KMS-11 (cell line): ENCODE data around the gene GNAZ.

Source experiments
- H2AFZ ChIP-seq: fragments of 200-600 bp; sonication (generic); 2 replicates; pipeline ENCODE4 v1.6.1; 2016; ENCODE audit warnings: antibody characterized with exemption, mixed run types, low read depth
- H3K27ac ChIP-seq: fragments of 200-600 bp; sonication (generic); 2 replicates; pipeline ENCODE4 v1.6.1; 2016; ENCODE audit warnings: mild to moderate bottlenecking, mixed run types
- H3K27me3 ChIP-seq: fragments of 200-600 bp; sonication (generic); 2 replicates; pipeline ENCODE4 v1.6.1; 2017; ENCODE audit warnings: mild to moderate bottlenecking, low read depth, mixed run types, moderate library complexity; ENCODE audit not compliant: insufficient read depth
- H3K36me3 ChIP-seq: fragments of 200-600 bp; sonication (generic); 2 replicates; pipeline ENCODE4 v1.6.1; 2017; ENCODE audit warnings: mild to moderate bottlenecking, mixed run types; ENCODE audit not compliant: insufficient read depth
- H3K4me1 ChIP-seq: fragments of 200-600 bp; sonication (generic); 2 replicates; pipeline ENCODE4 v1.6.1; 2016; ENCODE audit warnings: mild to moderate bottlenecking, low read depth, mixed run types; ENCODE audit not compliant: poor library complexity, severe bottlenecking
- H3K4me2 ChIP-seq: fragments of 200-600 bp; sonication (generic); 2 replicates; pipeline ENCODE4 v1.7.0; 2016; ENCODE audit warnings: mild to moderate bottlenecking, mixed run types
- H3K4me3 ChIP-seq: fragments of 200-600 bp; sonication (generic); IDR thresholded peaks from 2 replicates; pipeline ENCODE4 v1.6.1; 2017; ENCODE audit warnings: low read depth, low read length, mixed read lengths; ENCODE audit not compliant: insufficient read depth
- H3K79me2 ChIP-seq: fragments of 200-600 bp; sonication (generic); 2 replicates; pipeline ENCODE4 v1.6.1; 2016; ENCODE audit warnings: low read depth, mixed run types; ENCODE audit not compliant: insufficient read depth
- H3K9ac ChIP-seq: fragments of 200-600 bp; sonication (generic); 2 replicates; pipeline ENCODE4 v1.6.1; 2016; ENCODE audit warnings: mild to moderate bottlenecking, mixed run types
- H4K20me1 ChIP-seq: fragments of 200-600 bp; sonication (generic); 2 replicates; pipeline ENCODE4 v1.6.1; 2016; ENCODE audit warnings: mild to moderate bottlenecking, mixed run types; ENCODE audit not compliant: insufficient read depth
- CTCF ChIP-seq: fragments of 200-600 bp; sonication (generic); conservative IDR thresholded peaks from 2 replicates; pipeline ENCODE4 v1.6.1; 2017; ENCODE audit warnings: low read depth, mild to moderate bottlenecking, antibody characterized with exemption, low read length, moderate library complexity, mixed read lengths

GNAZ gene

GRCh38 chr22:23082534-23083314, 12.4 kb downstream of the GNAZ start:
- Histone ChIP-seq H3K9ac (no peak overlapping the region), H3K4me2 (no peak overlapping the region), H3K4me3 (no peak overlapping the region), H3K27ac (no peak overlapping the region), H4K20me1 (no peaks in the 10 kb centered on the region), H3K36me3 (no peaks in the 10 kb centered on the region), H3K27me3 (no peaks in the 10 kb centered on the region), H2AFZ (no peak overlapping the region), H3K4me1 (no peaks in the 10 kb centered on the region), H3K79me2 (no peaks in the 10 kb centered on the region)
- no peak for TF ChIP-seq CTCF

GRCh38 chr22:23083315-23084021, 13.1 kb downstream of the GNAZ start:
- H3K79me2 ChIP-seq = no peaks in the 10 kb centered on the region
- no peak overlapping the region for H2AFZ ChIP-seq
- TF ChIP-seq CTCF = no peak
- H3K4me3 ChIP-seq = no peak overlapping the region
- H3K27ac ChIP-seq = no peak overlapping the region
- H3K4me2 ChIP-seq = no peak overlapping the region
- no peaks in the 10 kb centered on the region for H3K27me3 ChIP-seq
- H3K4me1 ChIP-seq = no peaks in the 10 kb centered on the region
- H4K20me1 ChIP-seq = no peaks in the 10 kb centered on the region
- no peak overlapping the region for H3K9ac ChIP-seq
- H3K36me3 ChIP-seq = no peaks in the 10 kb centered on the region

- Histone ChIP-seq H3K79me2 (no peaks in the 10 kb centered on the region), H2AFZ (no peak overlapping the region), H3K27ac (no peak overlapping the region), H3K27me3 (no peaks in the 10 kb centered on the region), H3K4me3 (no peak overlapping the region), H3K4me2 (no peak overlapping the region), H3K4me1 (no peaks in the 10 kb centered on the region), H3K9ac (no peak overlapping the region), H3K36me3 (no peaks in the 10 kb centered on the region), H4K20me1 (no peaks in the 10 kb centered on the region)
- TF ChIP-seq CTCF = no peak
Observed at GRCh38 chr22:23084453-23085350, 14.4 kb downstream of the GNAZ start.

GRCh38 chr22:23085351-23085671, 15.0 kb downstream of the GNAZ start:
- no peak for TF ChIP-seq CTCF
- no peaks in the 10 kb centered on the region for H3K27me3 ChIP-seq
- no peak overlapping the region for H2AFZ ChIP-seq
- H3K4me3 ChIP-seq = no peak overlapping the region
- H3K4me1 ChIP-seq = no peaks in the 10 kb centered on the region
- H4K20me1 ChIP-seq = no peaks in the 10 kb centered on the region
- no peak overlapping the region for H3K4me2 ChIP-seq
- no peaks in the 10 kb centered on the region for H3K36me3 ChIP-seq
- no peak overlapping the region for H3K27ac ChIP-seq
- H3K9ac ChIP-seq = no peak overlapping the region
- H3K79me2 ChIP-seq = no peaks in the 10 kb centered on the region
